IMR-90 (cell line): ENCODE data around the gene RSPH10B2.
"Not testable (repeated sequence)": the region's sequence is repeated elsewhere in the genome, so short reads cannot be mapped to it uniquely, and the experiment has no call there.

Experiments used
- BHLHE40 ChIP-seq: fragments of 150-350 bp; IDR thresholded peaks from 2 replicates; pipeline ENCODE4 v1.6.1; 2016; ENCODE audit warnings: mild to moderate bottlenecking, low read depth, low read length
- CTCF ChIP-seq: conservative IDR thresholded peaks from 2 replicates; pipeline ENCODE4 v1.5.1; 2012; ENCODE audit warnings: mild to moderate bottlenecking, low read depth, low read length, improper control_type of control experiment
- ELK1 ChIP-seq: fragments of 150-350 bp; IDR thresholded peaks from 2 replicates; pipeline ENCODE4 v1.6.1; 2016; ENCODE audit warnings: low read depth, mild to moderate bottlenecking, low read length, moderate library complexity, borderline replicate concordance
- FOS ChIP-seq: fragments of 150-350 bp; IDR thresholded peaks from 2 replicates; pipeline ENCODE4 v1.6.1; 2016; ENCODE audit warnings: low read depth, low read length
- MXI1 ChIP-seq: IDR thresholded peaks from 2 replicates; pipeline ENCODE4 v1.6.1; 2012; ENCODE audit warnings: low read depth, mild to moderate bottlenecking, low read length, moderate library complexity, borderline replicate concordance
- POLR2A ChIP-seq: IDR thresholded peaks from 2 replicates; pipeline ENCODE4 v1.6.1; 2012; ENCODE audit warnings: mild to moderate bottlenecking, low read depth, low read length
- RAD21 ChIP-seq: IDR thresholded peaks from 2 replicates; pipeline ENCODE4 v1.6.1; 2012; ENCODE audit warnings: low read length, improper control_type of control experiment
- SMC3 ChIP-seq: fragments of 150-350 bp; IDR thresholded peaks from 2 replicates; pipeline ENCODE4 v1.6.1; 2016; ENCODE audit warnings: low read depth, mild to moderate bottlenecking, antibody characterized with exemption, low read length, moderate library complexity

- not testable (repeated sequence) for TF ChIP-seq FOS, POLR2A, SMC3, CTCF, RAD21, BHLHE40, MXI1, ELK1
Measured at GRCh38 chr7:6827180-6827579, 73.3 kb downstream of the RSPH10B2 start.
